ENCODE measurements around the gene SLC35A4. TPM values are rescaled to one million over a fixed set of nuclear protein-coding genes. Genes with fewer than 3 reads are reported as not detected.
"Not testable (repeated sequence)": the region's sequence is repeated elsewhere in the genome, so short reads cannot be mapped to it uniquely, and the experiment has no call there.

The SLC35A4 gene
- total RNA-seq, 1 donor from 2014 or later: 14.8 TPM

DNA sequence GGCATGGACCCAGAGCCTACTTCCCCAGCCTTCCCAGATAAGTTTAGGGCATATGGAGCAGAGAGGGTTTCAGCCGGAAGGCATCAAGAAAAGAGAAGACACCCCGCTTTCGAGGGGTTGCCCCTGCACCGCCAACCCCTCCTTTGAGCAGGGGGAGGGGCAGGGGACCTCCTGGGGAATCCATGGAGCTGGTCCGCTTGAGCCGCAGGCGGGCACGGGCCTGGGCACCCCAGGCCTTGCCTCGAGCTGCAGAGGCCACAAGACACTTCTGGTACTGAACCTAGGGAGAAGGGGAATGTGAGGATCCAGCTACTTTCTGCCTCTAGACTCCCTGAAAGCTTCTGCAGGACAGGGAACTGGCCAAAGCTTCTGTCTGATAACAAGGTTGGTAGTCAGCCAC lies 6.1 kb upstream of the SLC35A4 start:
- no peak for DNase-seq (ENCODE audit: low read depth in 2 of 2)

DNA sequence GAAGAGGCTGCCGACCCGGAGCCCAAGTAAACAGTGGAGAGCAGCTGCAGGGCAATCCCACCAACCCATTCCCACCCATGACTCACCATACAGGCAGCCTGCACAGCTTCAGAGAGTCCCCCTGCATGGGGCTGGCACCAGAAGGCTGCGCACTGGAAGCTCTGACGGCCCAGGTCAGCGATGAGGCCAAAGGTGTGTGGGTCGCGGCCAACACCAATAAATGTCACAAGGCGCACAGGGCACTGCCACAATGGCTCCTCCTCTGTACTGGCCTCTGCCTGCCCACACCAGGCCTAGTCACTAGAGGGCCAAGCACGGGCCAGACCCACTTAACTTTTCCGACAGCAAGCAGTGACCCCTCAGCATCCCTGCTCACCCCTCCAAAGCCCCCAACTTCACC lies 4.4 kb upstream of the SLC35A4 start:
- no peak for DNase-seq (ENCODE audit: low read depth in 2 of 2)

GRCh38 chr5:140561753-140562523 lies 2.7 kb upstream of the SLC35A4 start:
- DNase-seq (ENCODE audit: low read depth in 2 of 2): no peak

DNA sequence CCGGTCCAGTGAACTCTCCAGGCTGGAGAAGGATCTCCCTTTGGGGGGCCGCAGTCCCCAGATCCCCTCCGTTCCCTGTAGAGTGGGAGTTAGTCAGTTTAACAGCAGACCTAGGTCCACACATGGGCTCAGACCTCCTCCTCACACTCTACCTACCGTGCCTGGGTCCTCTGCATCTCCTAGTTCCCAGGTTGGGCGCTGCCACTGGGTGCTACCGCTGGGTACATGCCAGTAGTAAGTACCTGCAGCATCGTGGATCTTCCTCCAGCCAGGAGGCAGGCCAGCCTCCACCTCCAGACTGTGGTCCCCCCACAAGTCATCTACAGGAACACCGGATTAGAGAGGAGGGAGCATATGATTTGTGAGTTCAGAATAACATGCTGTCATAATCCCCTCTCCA lies 1.0 kb upstream of the SLC35A4 start:
- no peak for DNase-seq (ENCODE audit: low read depth in 2 of 2)

GRCh38 chr5:140565024-140565779 lies 574 bp downstream of the SLC35A4 start:
- peak in 1 of 2 donors; percentile 55 for DNase-seq (ENCODE audit: low read depth in 2 of 2)

GRCh38 chr5:140565780-140566095 lies 1.1 kb downstream of the SLC35A4 start:
- DNase-seq (ENCODE audit: low read depth in 2 of 2): no peak

- DNase-seq (ENCODE audit: low read depth in 2 of 2): no peak
Observed at GRCh38 chr5:140566665-140567064, 2.0 kb downstream of the SLC35A4 start.

- DNase-seq (ENCODE audit: low read depth in 2 of 2): no peak
Observed at GRCh38 chr5:140567136-140567818, 2.6 kb downstream of the SLC35A4 start.

DNA sequence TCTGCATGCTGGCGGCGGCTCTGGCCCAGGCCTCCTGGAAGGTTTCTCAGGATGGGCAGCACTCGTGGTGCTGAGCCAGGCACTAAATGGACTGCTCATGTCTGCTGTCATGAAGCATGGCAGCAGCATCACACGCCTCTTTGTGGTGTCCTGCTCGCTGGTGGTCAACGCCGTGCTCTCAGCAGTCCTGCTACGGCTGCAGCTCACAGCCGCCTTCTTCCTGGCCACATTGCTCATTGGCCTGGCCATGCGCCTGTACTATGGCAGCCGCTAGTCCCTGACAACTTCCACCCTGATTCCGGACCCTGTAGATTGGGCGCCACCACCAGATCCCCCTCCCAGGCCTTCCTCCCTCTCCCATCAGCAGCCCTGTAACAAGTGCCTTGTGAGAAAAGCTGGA lies 3.2 kb downstream of the SLC35A4 start:
- no peak for DNase-seq (ENCODE audit: low read depth in 2 of 2)

- no peak for DNase-seq (ENCODE audit: low read depth in 2 of 2)
Observed at GRCh38 chr5:140568443-140569063, 3.9 kb downstream of the SLC35A4 start.

GRCh38 chr5:140569197-140569596 lies 4.6 kb downstream of the SLC35A4 start:
- no peak for DNase-seq (ENCODE audit: low read depth in 2 of 2)

- DNase-seq (ENCODE audit: low read depth in 2 of 2): no peak
Observed at GRCh38 chr5:140570058-140570457, 5.4 kb downstream of the SLC35A4 start.

- DNase-seq (ENCODE audit: low read depth in 2 of 2): no peak
Observed at GRCh38 chr5:140570488-140570887, 5.9 kb downstream of the SLC35A4 start.

- DNase-seq (ENCODE audit: low read depth in 2 of 2): no peak
Observed at GRCh38 chr5:140571105-140571504, 6.5 kb downstream of the SLC35A4 start.

- DNase-seq (ENCODE audit: low read depth in 2 of 2): no peak
Observed at GRCh38 chr5:140573683-140574082, 9.1 kb downstream of the SLC35A4 start.

- peak; percentile 36 to 72 for DNase-seq (ENCODE audit: low read depth in 2 of 2)
Observed at GRCh38 chr5:140574165-140574564, 9.5 kb downstream of the SLC35A4 start.

DNA sequence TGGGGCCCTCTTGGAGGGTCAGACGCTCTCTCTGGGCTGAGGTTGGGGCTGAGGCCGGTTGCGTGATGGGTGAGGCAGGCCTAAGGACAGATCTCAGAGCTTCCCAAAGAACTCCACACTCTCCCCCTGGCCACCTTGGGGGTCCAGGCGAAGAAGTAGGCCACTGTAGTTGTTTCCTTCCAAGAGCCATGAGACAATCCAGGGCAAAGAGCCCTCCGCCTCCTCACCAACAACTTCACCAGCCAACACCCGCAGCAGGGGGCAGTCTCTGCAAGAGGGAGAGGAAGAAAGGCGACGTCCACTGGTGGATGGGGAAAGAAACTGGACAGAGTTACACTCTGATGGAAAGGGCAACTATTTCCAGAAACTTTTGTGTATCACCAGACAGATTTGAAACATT lies 10.7 kb downstream of the SLC35A4 start:
- DNase-seq (ENCODE audit: low read depth in 2 of 2): peak in 1 of 2 donors; percentile 47

- peak in 1 of 2 donors; percentile 39 for DNase-seq (ENCODE audit: low read depth in 2 of 2)
Observed at GRCh38 chr5:140576776-140577201, 12.2 kb downstream of the SLC35A4 start.

DNA sequence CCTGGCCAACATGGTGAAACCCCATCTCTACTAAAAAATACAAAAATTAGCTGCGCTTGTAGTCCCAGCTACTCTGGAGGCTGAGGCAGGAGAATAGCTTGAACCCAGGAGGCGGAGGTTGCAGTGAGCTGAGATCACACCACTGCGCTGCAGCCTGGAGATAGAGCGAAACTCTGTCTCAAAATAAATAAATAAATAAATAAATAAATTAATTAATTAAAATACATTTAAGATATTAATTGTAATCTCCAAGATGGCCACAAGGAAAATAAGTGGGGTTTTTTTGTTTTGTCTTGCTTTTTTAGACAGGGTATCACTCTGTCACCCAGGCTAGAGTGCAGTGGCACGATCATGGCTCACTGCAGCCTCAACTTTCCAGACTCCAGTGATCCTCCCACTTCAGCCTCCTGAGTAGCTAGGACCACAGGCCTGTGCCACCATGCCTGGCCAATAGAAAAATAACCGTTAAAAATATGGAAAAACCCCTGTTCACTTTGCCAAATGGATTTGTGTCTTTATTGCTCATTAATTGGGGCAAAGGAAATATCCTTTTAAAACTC lies 14.6 kb downstream of the SLC35A4 start:
- not testable (repeated sequence) for DNase-seq (ENCODE audit: low read depth in 2 of 2)

GRCh38 chr5:140587495-140587894 lies 22.9 kb downstream of the SLC35A4 start:
- DNase-seq (ENCODE audit: low read depth in 2 of 2): no peak

- peak; percentile 37 to 70 for DNase-seq (ENCODE audit: low read depth in 2 of 2)
Observed at GRCh38 chr5:140588311-140589070, 23.9 kb downstream of the SLC35A4 start.

Measured in dermis microvascular lymphatic vessel endothelial cell (primary cell).